ENCODE results near the gene ZC3H4.

DNA sequence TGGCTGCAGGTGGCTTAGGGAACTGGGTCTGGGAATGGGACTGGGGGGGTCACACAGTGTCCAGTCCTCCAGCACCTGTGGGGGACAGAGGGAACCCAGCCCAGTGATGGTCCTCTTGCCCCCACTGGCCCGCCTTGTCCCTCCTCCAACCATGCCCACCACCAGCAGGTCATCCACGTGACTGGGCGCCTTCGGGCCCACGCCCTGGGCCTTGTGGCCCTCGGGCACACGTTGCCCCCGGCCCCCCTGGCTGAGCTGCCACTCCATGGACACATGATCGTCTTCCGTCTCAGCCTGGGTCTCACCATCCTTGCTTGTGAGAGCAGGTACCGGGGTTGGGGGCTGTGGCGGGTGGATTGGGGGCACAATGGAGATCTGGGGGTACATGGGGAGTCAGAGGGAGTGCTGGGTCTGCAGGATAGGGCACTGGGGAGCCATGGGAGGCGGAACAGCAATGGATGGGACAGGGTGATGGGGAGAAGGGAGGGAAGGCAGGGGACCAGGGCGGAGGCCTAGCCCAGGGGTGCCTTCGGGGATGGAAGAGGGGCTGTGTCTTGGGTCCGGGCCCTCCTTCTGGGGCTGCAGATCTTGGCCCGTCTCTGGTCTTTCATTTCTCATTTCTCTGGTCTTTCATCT lies 74.2 kb downstream of the ZC3H4 start:
- TF ChIP-seq EZH2 (IDR thresholded peaks at IDR 0.05; ENCODE audit: low read length, missing control alignments) (no peak), CTCF (conservative IDR thresholded peaks at IDR 0.05 in 1 of 2, IDR thresholded peaks at IDR 0.05 in 1 of 2; ENCODE audit: low read depth in 1 of 2, low read length in 2 of 2) (no peak)

All from fibroblast of lung (primary cell).